HL-60 (cell line): ENCODE measurements around the gene FILIP1L.

ENCODE experiments used
- DNase-seq, 2 experiments: peaks; one replicate each; pipeline ENCODE4 v3.0.0-alpha.2; 2010 to 2020; ENCODE audit warnings: low read depth in 1 of 2, low spot score in 1 of 2
- H3K27ac ChIP-seq: fragments of 250-450 bp; sonication (Bioruptor Pico); replicated peaks from 2 replicates; pipeline ENCODE4 v1.5.1; 2020; ENCODE audit warnings: mild to moderate bottlenecking, moderate library complexity
- H3K27me3 ChIP-seq: fragments of 250-450 bp; sonication (Bioruptor Pico); 2 replicates; pipeline ENCODE4 v1.5.1; 2021; ENCODE audit warnings: mild to moderate bottlenecking, moderate library complexity; ENCODE audit not compliant: insufficient read depth, poor library complexity, severe bottlenecking
- H3K4me3 ChIP-seq: replicated peaks from 2 replicates; pipeline ENCODE4 v1.5.1; 2011; ENCODE audit warnings: mild to moderate bottlenecking, control low read depth, low read length; ENCODE audit not compliant: insufficient read depth
- GABPA ChIP-seq: IDR thresholded peaks from 2 replicates; pipeline ENCODE4 v1.6.1; 2012; ENCODE audit warnings: low read depth
- POLR2AphosphoS5 ChIP-seq: IDR thresholded peaks from 2 replicates; pipeline ENCODE4 v1.6.1; 2012; ENCODE audit warnings: low read depth
- SPI1 ChIP-seq: IDR thresholded peaks from 2 replicates; pipeline ENCODE4 v1.6.1; 2012; ENCODE audit warnings: low read depth, mild to moderate bottlenecking, borderline replicate concordance
- TF ChIP-seq, protein P1 (sequence below): IDR thresholded peaks from 2 replicates; pipeline ENCODE4 v1.6.1; 2012; ENCODE audit warnings: low read depth; ENCODE audit not compliant: insufficient replicate concordance
- TF ChIP-seq, protein P2 (sequence below): IDR thresholded peaks from one replicate; pipeline ENCODE4 v1.5.1; 2011; ENCODE audit warnings: low read length, control low read depth, inconsistent platforms; ENCODE audit not compliant: insufficient read depth

FILIP1L gene

DNA sequence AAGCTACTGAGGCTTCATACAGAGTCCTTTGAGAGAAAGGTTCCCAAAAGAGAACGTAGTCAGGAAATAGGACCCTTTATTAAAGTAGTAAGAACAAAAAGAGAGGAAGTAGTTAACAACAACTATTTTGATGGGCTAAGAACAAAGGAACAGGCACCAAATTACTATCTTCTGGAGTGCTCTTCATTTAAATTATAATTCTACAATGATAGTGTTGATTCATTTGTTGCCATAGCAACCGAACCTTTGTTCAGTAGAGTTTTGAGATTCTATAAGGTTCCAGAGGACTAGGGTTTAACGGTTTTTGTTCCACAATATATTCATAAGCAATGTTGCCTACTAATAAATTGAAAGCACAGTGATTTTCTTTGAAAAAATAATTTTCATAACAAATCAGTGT lies 217.8 kb downstream of the FILIP1L start:
- no peak for TF ChIP-seq GABPA
- TF ChIP-seq SPI1 = peak; percentile 31; the same call in 1 of the 2 replicates
- Histone ChIP-seq H3K27me3 (no peaks in the 10 kb centered on the region), H3K4me3 (no peak overlapping the region; the same call in 1 of the 2 replicates), H3K27ac (peak overlapping the region; percentile 91)
- no peak for DNase-seq

DNA sequence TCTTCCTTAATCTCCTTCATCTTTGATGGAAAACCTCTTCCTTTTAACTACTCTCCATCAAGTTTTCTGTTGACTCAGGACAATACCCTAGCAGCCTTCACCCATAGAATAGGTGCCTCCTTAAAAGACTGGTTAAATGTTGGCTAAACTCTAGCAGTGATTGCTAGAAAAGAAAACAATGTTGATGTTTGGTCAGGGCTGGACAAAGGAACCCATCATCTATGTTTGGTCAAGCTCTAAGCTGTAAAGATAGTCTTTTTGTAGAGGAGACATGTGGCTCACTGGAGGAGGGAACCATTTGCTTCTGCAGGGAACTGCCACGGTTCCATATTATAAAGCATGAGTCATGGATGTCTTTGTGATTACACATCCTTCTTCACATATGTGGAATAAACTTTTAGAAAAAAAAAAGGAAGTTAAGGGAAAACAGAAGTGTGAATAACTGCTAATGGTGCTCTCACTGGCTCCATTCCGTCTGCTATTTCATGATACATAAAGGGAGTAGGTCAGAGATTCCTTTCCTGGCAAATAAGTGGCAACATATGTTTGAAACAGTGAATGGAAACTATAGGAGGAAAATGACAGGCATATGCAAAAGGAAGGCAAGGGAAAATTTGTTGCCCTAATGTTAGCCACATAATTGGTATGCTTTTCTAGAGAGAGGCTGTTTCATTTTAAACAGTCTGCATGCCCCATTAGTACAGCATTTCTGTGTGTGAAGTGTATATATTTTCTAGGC lies 218.4 kb downstream of the FILIP1L start:
- peak overlapping the region; percentile 91 for H3K27ac ChIP-seq
- no peaks in the 10 kb centered on the region for H3K27me3 ChIP-seq
- TF ChIP-seq GABPA (no peak), SPI1 (peak; percentile 82), POLR2AphosphoS5 (peak; percentile 15; the same call in 1 of the 2 replicates)
- TF ChIP-seq, protein P1, sequence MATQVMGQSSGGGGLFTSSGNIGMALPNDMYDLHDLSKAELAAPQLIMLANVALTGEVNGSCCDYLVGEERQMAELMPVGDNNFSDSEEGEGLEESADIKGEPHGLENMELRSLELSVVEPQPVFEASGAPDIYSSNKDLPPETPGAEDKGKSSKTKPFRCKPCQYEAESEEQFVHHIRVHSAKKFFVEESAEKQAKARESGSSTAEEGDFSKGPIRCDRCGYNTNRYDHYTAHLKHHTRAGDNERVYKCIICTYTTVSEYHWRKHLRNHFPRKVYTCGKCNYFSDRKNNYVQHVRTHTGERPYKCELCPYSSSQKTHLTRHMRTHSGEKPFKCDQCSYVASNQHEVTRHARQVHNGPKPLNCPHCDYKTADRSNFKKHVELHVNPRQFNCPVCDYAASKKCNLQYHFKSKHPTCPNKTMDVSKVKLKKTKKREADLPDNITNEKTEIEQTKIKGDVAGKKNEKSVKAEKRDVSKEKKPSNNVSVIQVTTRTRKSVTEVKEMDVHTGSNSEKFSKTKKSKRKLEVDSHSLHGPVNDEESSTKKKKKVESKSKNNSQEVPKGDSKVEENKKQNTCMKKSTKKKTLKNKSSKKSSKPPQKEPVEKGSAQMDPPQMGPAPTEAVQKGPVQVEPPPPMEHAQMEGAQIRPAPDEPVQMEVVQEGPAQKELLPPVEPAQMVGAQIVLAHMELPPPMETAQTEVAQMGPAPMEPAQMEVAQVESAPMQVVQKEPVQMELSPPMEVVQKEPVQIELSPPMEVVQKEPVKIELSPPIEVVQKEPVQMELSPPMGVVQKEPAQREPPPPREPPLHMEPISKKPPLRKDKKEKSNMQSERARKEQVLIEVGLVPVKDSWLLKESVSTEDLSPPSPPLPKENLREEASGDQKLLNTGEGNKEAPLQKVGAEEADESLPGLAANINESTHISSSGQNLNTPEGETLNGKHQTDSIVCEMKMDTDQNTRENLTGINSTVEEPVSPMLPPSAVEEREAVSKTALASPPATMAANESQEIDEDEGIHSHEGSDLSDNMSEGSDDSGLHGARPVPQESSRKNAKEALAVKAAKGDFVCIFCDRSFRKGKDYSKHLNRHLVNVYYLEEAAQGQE = no peak
- H3K4me3 ChIP-seq = no peak overlapping the region
- peak; percentile 59 to 71 for DNase-seq

DNA sequence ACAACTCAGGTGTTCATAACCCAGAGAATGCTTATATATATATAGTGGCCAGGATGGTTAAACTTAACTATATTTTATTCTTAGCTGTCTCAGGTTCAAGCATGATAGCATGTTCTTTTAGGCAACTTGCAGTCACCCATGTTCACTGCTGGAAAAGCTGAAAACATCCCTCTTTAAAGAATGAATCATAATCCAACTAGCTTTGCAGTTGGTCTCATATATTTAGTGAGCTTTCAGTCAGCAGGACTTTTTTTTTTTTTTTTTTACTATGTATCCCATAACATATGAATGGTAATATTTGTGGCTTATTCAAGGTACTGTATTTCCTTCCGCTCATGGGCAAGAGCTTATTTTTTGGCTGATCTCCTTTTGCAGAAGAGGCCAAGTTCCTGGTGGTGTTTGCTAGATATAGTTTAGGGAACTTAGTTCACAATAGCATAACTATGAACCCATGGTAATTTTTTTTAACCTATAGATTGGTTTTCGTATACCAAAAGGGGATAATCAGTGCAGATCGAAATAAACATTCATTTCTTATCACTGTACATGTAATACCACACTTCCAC lies 219.1 kb downstream of the FILIP1L start:
- H3K27ac ChIP-seq = peak overlapping the region; percentile 91
- peak in 1 of 2 experiments; percentile 64 for DNase-seq
- TF ChIP-seq GABPA (no peak), SPI1 (peak; percentile 19; the same call in 1 of the 2 replicates)
- no peaks in the 10 kb centered on the region for H3K27me3 ChIP-seq
- H3K4me3 ChIP-seq = no peak overlapping the region

DNA sequence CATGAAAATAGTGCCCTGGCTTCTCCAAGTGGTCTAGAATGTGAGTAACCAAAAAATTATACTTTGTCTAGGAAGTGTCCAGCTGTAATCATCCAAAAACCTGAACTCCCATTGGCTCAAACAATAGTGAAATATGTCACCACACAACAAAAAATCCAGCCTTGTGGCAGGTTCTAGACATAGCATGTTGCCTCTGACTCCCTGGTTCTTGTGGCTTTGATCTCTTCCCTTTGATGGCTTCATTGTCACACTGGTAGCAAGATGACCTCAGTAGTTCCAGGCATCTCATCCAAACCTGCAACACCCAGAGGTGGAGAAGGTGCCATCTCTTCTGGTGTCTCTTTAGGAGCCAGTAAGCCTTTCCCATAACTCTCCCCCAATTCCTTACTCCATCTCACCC lies 222.0 kb downstream of the FILIP1L start:
- DNase-seq = no peak
- Histone ChIP-seq H3K27ac (no peak overlapping the region), H3K27me3 (no peaks in the 10 kb centered on the region), H3K4me3 (no peak overlapping the region)
- TF ChIP-seq SPI1 (no peak), GABPA (no peak), POLR2AphosphoS5 (no peak)
- TF ChIP-seq, protein P1 = no peak

DNA sequence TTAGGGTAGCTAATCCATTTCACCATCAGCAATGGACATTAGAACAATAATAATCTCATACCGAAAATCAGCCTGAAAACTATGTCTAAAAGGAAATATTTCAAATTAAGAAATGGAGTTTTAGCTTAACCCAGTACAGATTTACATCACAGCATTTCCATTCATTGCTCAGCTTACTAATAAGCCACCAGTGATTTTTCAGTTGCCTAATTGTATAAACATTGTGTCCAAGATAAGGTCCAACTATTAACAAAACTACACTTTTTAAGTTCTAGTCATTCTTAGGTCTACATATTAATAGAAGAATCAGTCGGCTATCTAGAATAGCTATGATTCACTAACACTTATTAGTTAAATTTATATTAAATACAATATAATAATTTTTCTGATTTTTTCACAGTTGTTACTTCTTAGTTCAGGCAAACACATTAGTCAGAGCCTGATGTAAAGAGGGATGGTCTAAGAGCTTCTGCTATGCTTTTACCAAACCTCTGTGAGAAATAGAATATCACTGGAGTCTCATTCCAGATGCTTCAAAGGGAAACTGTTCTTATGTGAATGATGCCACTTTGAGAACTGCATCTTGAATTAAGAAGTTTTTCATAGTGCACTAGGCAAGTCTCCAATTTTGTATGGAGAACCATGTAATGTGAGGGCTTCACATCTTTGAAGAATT lies 222.6 kb downstream of the FILIP1L start:
- no peak for TF ChIP-seq GABPA
- TF ChIP-seq, protein P2, sequence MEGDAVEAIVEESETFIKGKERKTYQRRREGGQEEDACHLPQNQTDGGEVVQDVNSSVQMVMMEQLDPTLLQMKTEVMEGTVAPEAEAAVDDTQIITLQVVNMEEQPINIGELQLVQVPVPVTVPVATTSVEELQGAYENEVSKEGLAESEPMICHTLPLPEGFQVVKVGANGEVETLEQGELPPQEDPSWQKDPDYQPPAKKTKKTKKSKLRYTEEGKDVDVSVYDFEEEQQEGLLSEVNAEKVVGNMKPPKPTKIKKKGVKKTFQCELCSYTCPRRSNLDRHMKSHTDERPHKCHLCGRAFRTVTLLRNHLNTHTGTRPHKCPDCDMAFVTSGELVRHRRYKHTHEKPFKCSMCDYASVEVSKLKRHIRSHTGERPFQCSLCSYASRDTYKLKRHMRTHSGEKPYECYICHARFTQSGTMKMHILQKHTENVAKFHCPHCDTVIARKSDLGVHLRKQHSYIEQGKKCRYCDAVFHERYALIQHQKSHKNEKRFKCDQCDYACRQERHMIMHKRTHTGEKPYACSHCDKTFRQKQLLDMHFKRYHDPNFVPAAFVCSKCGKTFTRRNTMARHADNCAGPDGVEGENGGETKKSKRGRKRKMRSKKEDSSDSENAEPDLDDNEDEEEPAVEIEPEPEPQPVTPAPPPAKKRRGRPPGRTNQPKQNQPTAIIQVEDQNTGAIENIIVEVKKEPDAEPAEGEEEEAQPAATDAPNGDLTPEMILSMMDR = no peak
- TF ChIP-seq, protein P1 = no peak
- no peak for TF ChIP-seq POLR2AphosphoS5
- TF ChIP-seq SPI1 = no peak
- no peak for DNase-seq

More for the DNA sequence above, 222.6 kb downstream of the FILIP1L start:
- H3K27ac ChIP-seq = no peak overlapping the region
- no peaks in the 10 kb centered on the region for H3K27me3 ChIP-seq
- H3K4me3 ChIP-seq = no peak overlapping the region
